ENCODE data around the gene TENM4.

TENM4 gene

DNA sequence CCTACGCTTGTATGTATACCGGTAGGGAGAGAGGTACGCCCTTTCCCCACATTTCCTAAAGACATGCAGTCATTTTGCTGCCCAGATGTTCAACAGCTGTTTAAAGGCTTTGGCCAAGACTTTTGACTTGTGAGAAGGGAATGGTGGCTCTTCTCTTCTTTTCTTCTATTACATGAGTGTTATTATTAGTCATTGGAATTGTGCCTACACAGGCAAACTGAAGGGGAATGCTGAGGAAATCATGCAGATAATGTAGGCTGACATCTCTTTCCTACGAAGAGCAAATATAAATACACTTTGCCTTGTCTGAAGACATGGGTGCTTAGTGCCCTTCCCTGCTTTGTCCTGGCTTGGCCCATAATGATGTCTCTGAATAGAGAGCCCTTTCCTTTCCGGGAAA is 671.9 kb downstream of the TENM4 start:
- no CpG with 5 or more reads among the region's 5 CpGs for WGBS, 2 donors (ENCODE audit: extremely low coverage in 2 of 2, insufficient read length in 2 of 2, insufficient replicate concordance in 1 of 2)
- Histone ChIP-seq H2BK12ac (ENCODE audit: low read length) (no peak overlapping the region), H2AFZ (ENCODE audit: low read length) (no peak overlapping the region), H3K27ac (replicated peaks; ENCODE audit: low read length) (no peak overlapping the region), H4K91ac (ENCODE audit: low read depth, low read length, poor library complexity) (no peak overlapping the region), H3K14ac (ENCODE audit: low read length) (no peak overlapping the region), H2BK5ac (ENCODE audit: low read length) (no peak overlapping the region), H3K4me3 (ENCODE audit: low read length in 2 of 2) (no peak overlapping the region), H3K23ac (ENCODE audit: low read depth, low read length, poor library complexity) (no peak overlapping the region), H3K4me2 (ENCODE audit: insufficient read depth, low read length, poor library complexity, severe bottlenecking) (no peak overlapping the region), H3K36me3 (replicated peaks in 1 of 2; ENCODE audit: control insufficient read depth in 2 of 2, insufficient read depth in 2 of 2, low read length in 2 of 2) (peaks cover 2 to 13% of the 10 kb centered on the region in 2 donors), H2AK5ac (ENCODE audit: low read depth, low read length) (no peak overlapping the region), H4K8ac (ENCODE audit: low read depth, low read length) (no peak overlapping the region), H2BK15ac (ENCODE audit: low read length) (no peak overlapping the region), H3K27me3 (ENCODE audit: control insufficient read depth in 3 of 3, insufficient read depth in 3 of 3, low read depth in 1 of 3, low read length in 3 of 3) (no peaks in the 10 kb centered on the region), H3K9ac (ENCODE audit: low read depth, low read length, poor library complexity) (no peak overlapping the region), H3K4me1 (ENCODE audit: control insufficient read depth in 2 of 2, insufficient read depth in 1 of 2, low read depth in 1 of 2, low read length in 2 of 2) (no peaks in the 10 kb centered on the region), H3K79me1 (ENCODE audit: low read depth, low read length) (no peaks in the 10 kb centered on the region), H3K4ac (ENCODE audit: low read length) (no peak overlapping the region), H3K9me3 (replicated peaks in 1 of 2; ENCODE audit: control insufficient read depth in 2 of 2, insufficient read depth in 1 of 2, low read depth in 1 of 2, low read length in 2 of 2) (no peaks in the 10 kb centered on the region), H2BK120ac (ENCODE audit: low read depth, low read length) (no peak overlapping the region), H3K18ac (ENCODE audit: low read length) (no peak overlapping the region)
- no peak for DNase-seq (ENCODE audit: low spot score)

DNA sequence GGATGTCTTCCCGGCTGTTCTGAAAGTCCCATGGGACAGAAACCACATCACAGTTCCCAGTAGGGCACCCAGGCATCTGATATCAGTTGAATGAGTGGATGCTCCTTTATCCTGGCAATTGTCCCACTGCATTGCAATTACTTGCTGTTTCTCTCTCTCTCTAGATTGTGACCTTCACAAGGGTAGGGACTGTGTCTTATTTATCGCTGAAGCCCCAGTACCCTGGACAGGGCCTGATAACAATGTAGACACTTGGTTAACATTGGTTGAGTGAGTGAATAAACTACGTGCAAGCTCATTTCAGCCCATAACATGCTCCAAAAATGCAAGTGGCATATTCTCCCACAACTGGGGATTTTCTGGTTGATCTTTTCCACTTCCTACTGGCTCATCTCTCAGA is 672.5 kb downstream of the TENM4 start:
- H3K27me3 ChIP-seq (ENCODE audit: control insufficient read depth in 3 of 3, insufficient read depth in 3 of 3, low read depth in 1 of 3, low read length in 3 of 3): no peaks in the 10 kb centered on the region
- no peak overlapping the region for H3K4ac ChIP-seq (ENCODE audit: low read length)
- H4K91ac ChIP-seq (ENCODE audit: low read depth, low read length, poor library complexity): no peak overlapping the region
- no peak overlapping the region for H4K8ac ChIP-seq (ENCODE audit: low read depth, low read length)
- H2AFZ ChIP-seq (ENCODE audit: low read length): no peak overlapping the region
- no peak for DNase-seq (ENCODE audit: low spot score)
- H3K4me2 ChIP-seq (ENCODE audit: insufficient read depth, low read length, poor library complexity, severe bottlenecking): no peak overlapping the region
- no peak overlapping the region for H3K18ac ChIP-seq (ENCODE audit: low read length)
- H3K14ac ChIP-seq (ENCODE audit: low read length): no peak overlapping the region
- H2BK5ac ChIP-seq (ENCODE audit: low read length): no peak overlapping the region
- no peak overlapping the region for H3K23ac ChIP-seq (ENCODE audit: low read depth, low read length, poor library complexity)
- no peaks in the 10 kb centered on the region for H3K79me1 ChIP-seq (ENCODE audit: low read depth, low read length)
- H3K36me3 ChIP-seq (replicated peaks in 1 of 2; ENCODE audit: control insufficient read depth in 2 of 2, insufficient read depth in 2 of 2, low read length in 2 of 2): peaks cover 2 to 13% of the 10 kb centered on the region in 2 donors
- H2BK12ac ChIP-seq (ENCODE audit: low read length): no peak overlapping the region
- no peak overlapping the region for H2BK15ac ChIP-seq (ENCODE audit: low read length)
- WGBS, 2 donors (ENCODE audit: extremely low coverage in 2 of 2, insufficient read length in 2 of 2, insufficient replicate concordance in 1 of 2): no CpG with 5 or more reads among the region's 3 CpGs
- H3K9ac ChIP-seq (ENCODE audit: low read depth, low read length, poor library complexity): no peak overlapping the region
- H3K4me1 ChIP-seq (ENCODE audit: control insufficient read depth in 2 of 2, insufficient read depth in 1 of 2, low read depth in 1 of 2, low read length in 2 of 2): peaks cover 0 to under 1% of the 10 kb centered on the region in 2 donors
- no peak overlapping the region for H2AK5ac ChIP-seq (ENCODE audit: low read depth, low read length)
- H3K27ac ChIP-seq (replicated peaks; ENCODE audit: low read length): no peak overlapping the region
- H3K4me3 ChIP-seq (ENCODE audit: low read length in 2 of 2): no peak overlapping the region
- no peaks in the 10 kb centered on the region for H3K9me3 ChIP-seq (replicated peaks in 1 of 2; ENCODE audit: control insufficient read depth in 2 of 2, insufficient read depth in 1 of 2, low read depth in 1 of 2, low read length in 2 of 2)
- H2BK120ac ChIP-seq (ENCODE audit: low read depth, low read length): no peak overlapping the region

DNA sequence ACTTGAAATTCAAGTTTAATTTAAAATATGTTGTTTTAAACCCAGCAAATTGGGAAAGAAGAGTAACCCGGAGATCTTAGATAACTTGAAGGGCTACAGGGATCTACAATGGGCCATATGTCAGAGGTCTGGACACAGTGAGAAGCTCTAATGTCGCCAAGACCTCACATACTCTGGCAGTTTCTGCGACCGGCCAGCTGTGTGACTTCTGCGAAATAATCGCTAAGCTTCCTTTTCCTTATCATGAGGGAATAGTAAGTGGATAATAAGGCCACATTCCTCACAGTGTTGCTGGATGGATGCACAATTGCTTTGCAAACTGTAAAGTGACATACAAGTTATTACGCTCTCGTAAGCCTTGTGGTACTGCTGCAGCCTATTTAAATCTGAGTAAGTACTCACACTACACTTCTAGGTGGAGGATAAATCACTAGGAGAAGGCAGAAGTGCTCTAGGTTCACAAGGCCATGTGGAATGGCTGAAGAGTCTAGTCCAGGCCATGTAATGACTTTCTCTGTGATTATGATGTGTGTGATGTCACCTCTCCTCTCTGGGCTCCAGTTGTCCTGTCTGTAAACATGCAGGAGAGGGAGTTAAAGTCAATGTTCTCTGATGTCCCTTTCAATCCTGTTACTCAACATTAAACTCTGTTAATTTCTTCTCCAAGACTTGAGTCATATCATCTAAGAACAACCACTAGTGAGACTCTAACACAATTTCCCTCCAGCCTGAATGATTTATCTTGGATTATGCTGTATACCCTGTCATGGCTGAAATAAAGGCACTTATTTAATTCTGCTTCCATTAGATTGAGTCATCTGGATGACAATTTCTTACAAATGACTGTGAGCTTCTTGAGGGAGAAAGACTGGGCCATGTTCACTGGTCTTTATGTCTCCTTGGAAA is 673.5 kb downstream of the TENM4 start:
- H4K8ac ChIP-seq (ENCODE audit: low read depth, low read length): no peak overlapping the region
- no peak overlapping the region for H3K18ac ChIP-seq (ENCODE audit: low read length)
- no peak overlapping the region for H3K4me3 ChIP-seq (ENCODE audit: low read length in 2 of 2)
- no peaks in the 10 kb centered on the region for H3K27me3 ChIP-seq (ENCODE audit: control insufficient read depth in 3 of 3, insufficient read depth in 3 of 3, low read depth in 1 of 3, low read length in 3 of 3)
- no peak overlapping the region for H2AFZ ChIP-seq (ENCODE audit: low read length)
- WGBS, 2 donors (ENCODE audit: extremely low coverage in 2 of 2, insufficient read length in 2 of 2, insufficient replicate concordance in 1 of 2): no CpG with 5 or more reads among the region's 8 CpGs
- no peak overlapping the region for H3K4ac ChIP-seq (ENCODE audit: low read length)
- peaks cover 2 to 13% of the 10 kb centered on the region in 2 donors for H3K36me3 ChIP-seq (replicated peaks in 1 of 2; ENCODE audit: control insufficient read depth in 2 of 2, insufficient read depth in 2 of 2, low read length in 2 of 2)
- H3K14ac ChIP-seq (ENCODE audit: low read length): no peak overlapping the region
- H2BK15ac ChIP-seq (ENCODE audit: low read length): no peak overlapping the region
- H2BK12ac ChIP-seq (ENCODE audit: low read length): no peak overlapping the region
- no peak overlapping the region for H2BK120ac ChIP-seq (ENCODE audit: low read depth, low read length)
- H3K4me2 ChIP-seq (ENCODE audit: insufficient read depth, low read length, poor library complexity, severe bottlenecking): no peak overlapping the region
- H2AK5ac ChIP-seq (ENCODE audit: low read depth, low read length): no peak overlapping the region
- no peaks in the 10 kb centered on the region for H3K9me3 ChIP-seq (replicated peaks in 1 of 2; ENCODE audit: control insufficient read depth in 2 of 2, insufficient read depth in 1 of 2, low read depth in 1 of 2, low read length in 2 of 2)
- H3K9ac ChIP-seq (ENCODE audit: low read depth, low read length, poor library complexity): no peak overlapping the region
- no peak overlapping the region for H3K27ac ChIP-seq (replicated peaks; ENCODE audit: low read length)
- no peak overlapping the region for H3K23ac ChIP-seq (ENCODE audit: low read depth, low read length, poor library complexity)
- no peaks in the 10 kb centered on the region for H3K79me1 ChIP-seq (ENCODE audit: low read depth, low read length)
- peaks cover 0 to 2% of the 10 kb centered on the region in 2 donors for H3K4me1 ChIP-seq (ENCODE audit: control insufficient read depth in 2 of 2, insufficient read depth in 1 of 2, low read depth in 1 of 2, low read length in 2 of 2)
- no peak overlapping the region for H2BK5ac ChIP-seq (ENCODE audit: low read length)
- H4K91ac ChIP-seq (ENCODE audit: low read depth, low read length, poor library complexity): no peak overlapping the region
- DNase-seq (ENCODE audit: low spot score): no peak

DNA sequence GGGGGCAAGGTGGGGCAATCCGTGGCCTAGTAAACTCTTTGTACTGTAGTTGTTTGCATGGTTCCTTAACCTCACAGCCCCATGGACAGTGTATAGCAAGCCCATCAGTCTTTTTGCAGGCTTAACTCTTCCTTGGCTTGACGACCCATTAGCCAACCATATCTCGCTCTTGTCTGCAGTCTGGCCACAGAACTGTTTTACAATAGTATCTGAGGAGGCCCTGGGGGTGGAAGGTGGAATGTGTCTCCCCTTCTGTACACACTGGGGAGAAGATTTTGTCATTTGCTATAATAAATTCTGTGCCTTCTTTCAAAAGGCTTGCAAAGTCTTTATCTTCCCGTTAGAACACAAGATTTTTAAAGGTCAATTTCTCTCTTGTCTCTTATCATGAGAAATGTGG is 675.9 kb downstream of the TENM4 start:
- no peak overlapping the region for H2BK5ac ChIP-seq (ENCODE audit: low read length)
- no peak overlapping the region for H2AK5ac ChIP-seq (ENCODE audit: low read depth, low read length)
- no peak overlapping the region for H3K4me2 ChIP-seq (ENCODE audit: insufficient read depth, low read length, poor library complexity, severe bottlenecking)
- peaks cover 0 to 2% of the 10 kb centered on the region in 2 donors for H3K4me1 ChIP-seq (ENCODE audit: control insufficient read depth in 2 of 2, insufficient read depth in 1 of 2, low read depth in 1 of 2, low read length in 2 of 2)
- H3K23ac ChIP-seq (ENCODE audit: low read depth, low read length, poor library complexity): no peak overlapping the region
- no CpG with 5 or more reads among the region's 4 CpGs for WGBS, 2 donors (ENCODE audit: extremely low coverage in 2 of 2, insufficient read length in 2 of 2, insufficient replicate concordance in 1 of 2)
- H3K4ac ChIP-seq (ENCODE audit: low read length): no peak overlapping the region
- no peak overlapping the region for H2BK12ac ChIP-seq (ENCODE audit: low read length)
- H2AFZ ChIP-seq (ENCODE audit: low read length): no peak overlapping the region
- H3K9ac ChIP-seq (ENCODE audit: low read depth, low read length, poor library complexity): no peak overlapping the region
- H2BK120ac ChIP-seq (ENCODE audit: low read depth, low read length): no peak overlapping the region
- H3K9me3 ChIP-seq (replicated peaks in 1 of 2; ENCODE audit: control insufficient read depth in 2 of 2, insufficient read depth in 1 of 2, low read depth in 1 of 2, low read length in 2 of 2): no peaks in the 10 kb centered on the region
- H3K27ac ChIP-seq (replicated peaks; ENCODE audit: low read length): no peak overlapping the region
- no peaks in the 10 kb centered on the region for H3K27me3 ChIP-seq (ENCODE audit: control insufficient read depth in 3 of 3, insufficient read depth in 3 of 3, low read depth in 1 of 3, low read length in 3 of 3)
- H3K14ac ChIP-seq (ENCODE audit: low read length): no peak overlapping the region
- peaks cover 2 to 10% of the 10 kb centered on the region in 2 donors for H3K36me3 ChIP-seq (replicated peaks in 1 of 2; ENCODE audit: control insufficient read depth in 2 of 2, insufficient read depth in 2 of 2, low read length in 2 of 2)
- DNase-seq (ENCODE audit: low spot score): no peak
- H4K8ac ChIP-seq (ENCODE audit: low read depth, low read length): no peak overlapping the region
- no peaks in the 10 kb centered on the region for H3K79me1 ChIP-seq (ENCODE audit: low read depth, low read length)
- no peak overlapping the region for H3K4me3 ChIP-seq (ENCODE audit: low read length in 2 of 2)
- H4K91ac ChIP-seq (ENCODE audit: low read depth, low read length, poor library complexity): no peak overlapping the region
- no peak overlapping the region for H3K18ac ChIP-seq (ENCODE audit: low read length)
- no peak overlapping the region for H2BK15ac ChIP-seq (ENCODE audit: low read length)
